Measurements from ENCODE around the gene TPM4. TPM values are rescaled to one million over a fixed set of nuclear protein-coding genes. Genes with fewer than 3 reads are reported as not detected.
A peak's percentile ranks its signal among the peaks of the same experiment; 100 is the strongest.
"Not testable (repeated sequence)": the region's sequence is repeated elsewhere in the genome, so short reads cannot be mapped to it uniquely, and the experiment has no call there.

TPM4 gene
- total RNA-seq = 422 TPM

GRCh38 chr19:16076154-16076957 is at the start of gene TPM4:
TPM4 (plus strand) TSS chr19:16076495; CDS start chr19:16076566, 71 bp downstream.
- DNase-seq (ENCODE audit: low spot score) = peak; percentile 94

GRCh38 chr19:16026756-16027155 is 49.5 kb upstream of the TPM4 start:
- DNase-seq (ENCODE audit: low spot score) = no peak

GRCh38 chr19:16027528-16027927 is 48.8 kb upstream of the TPM4 start:
- DNase-seq (ENCODE audit: low spot score) = no peak

- DNase-seq (ENCODE audit: low spot score) = not testable (repeated sequence)
These were observed 46.1 kb upstream of the TPM4 start for GRCh38 chr19:16030155-16030554.

- no peak for DNase-seq (ENCODE audit: low spot score)
These were observed 45.1 kb upstream of the TPM4 start for GRCh38 chr19:16030964-16031871.

GRCh38 chr19:16031872-16032200 is 44.5 kb upstream of the TPM4 start:
- no peak for DNase-seq (ENCODE audit: low spot score)

- no peak for DNase-seq (ENCODE audit: low spot score)
These were observed 43.7 kb upstream of the TPM4 start for GRCh38 chr19:16032509-16033135.

- DNase-seq (ENCODE audit: low spot score) = no peak
These were observed 43.2 kb upstream of the TPM4 start for GRCh38 chr19:16033136-16033530.

GRCh38 chr19:16033721-16034120 is 42.6 kb upstream of the TPM4 start:
- DNase-seq (ENCODE audit: low spot score) = no peak

GRCh38 chr19:16034180-16034579 is 42.1 kb upstream of the TPM4 start:
- DNase-seq (ENCODE audit: low spot score) = no peak

GRCh38 chr19:16034958-16035560 is 41.2 kb upstream of the TPM4 start:
- DNase-seq (ENCODE audit: low spot score) = no peak

GRCh38 chr19:16035601-16036297 is 40.5 kb upstream of the TPM4 start:
- DNase-seq (ENCODE audit: low spot score) = no peak

GRCh38 chr19:16036397-16036925 is 39.8 kb upstream of the TPM4 start:
- DNase-seq (ENCODE audit: low spot score) = no peak

GRCh38 chr19:16036941-16037340 is 39.4 kb upstream of the TPM4 start:
- no peak for DNase-seq (ENCODE audit: low spot score)

GRCh38 chr19:16037424-16038195 is 38.7 kb upstream of the TPM4 start:
- DNase-seq (ENCODE audit: low spot score) = no peak

GRCh38 chr19:16038196-16038695 is 38.0 kb upstream of the TPM4 start:
- no peak for DNase-seq (ENCODE audit: low spot score)

- DNase-seq (ENCODE audit: low spot score) = no peak
These were observed 37.2 kb upstream of the TPM4 start for GRCh38 chr19:16039081-16039480.

- no peak for DNase-seq (ENCODE audit: low spot score)
These were observed 36.8 kb upstream of the TPM4 start for GRCh38 chr19:16039545-16039944.

- no peak for DNase-seq (ENCODE audit: low spot score)
These were observed 35.7 kb upstream of the TPM4 start for GRCh38 chr19:16040642-16041041.
